Activated CD4-positive, alpha-beta T cell treated with anti-CD3 and anti-CD28 coated beads, Interleukin-2, Interleukin-4, amounts not matched to agents 100 ng/mL and 50 ng/mL, durations not matched to agents 16 hours and 8 hours (primary cell): ENCODE results near the gene FOXP1.
A peak's percentile ranks its signal among the peaks of the same experiment; 100 is the strongest.

Experiments
- DNase-seq: peaks from one replicate; pipeline ENCODE4 v3.0.0-alpha.2; 2020; ENCODE audit warnings: low spot score

FOXP1 gene

GRCh38 chr3:71504250-71505036 lies 79.1 kb downstream of the FOXP1 start:
- peak; percentile 51 for DNase-seq

- no peak for DNase-seq
Observed at GRCh38 chr3:71503525-71504249, 79.8 kb downstream of the FOXP1 start.

GRCh38 chr3:71502066-71502625 lies 81.4 kb downstream of the FOXP1 start:
- no peak for DNase-seq

- DNase-seq: no peak
Observed at GRCh38 chr3:71500696-71501095, 82.8 kb downstream of the FOXP1 start.

- no peak for DNase-seq
Observed at GRCh38 chr3:71499227-71499876, 84.2 kb downstream of the FOXP1 start.

- DNase-seq: no peak
Observed at GRCh38 chr3:71498543-71498942, 85.0 kb downstream of the FOXP1 start.

GRCh38 chr3:71497971-71498444 lies 85.5 kb downstream of the FOXP1 start:
- DNase-seq: no peak

GRCh38 chr3:71497367-71497897 lies 86.1 kb downstream of the FOXP1 start:
- DNase-seq: no peak

- peak; percentile 52 for DNase-seq
Observed at GRCh38 chr3:71495708-71496472, 87.6 kb downstream of the FOXP1 start.

- DNase-seq: no peak
Observed at GRCh38 chr3:71494212-71494611, 89.3 kb downstream of the FOXP1 start.

GRCh38 chr3:71492974-71493771 lies 90.4 kb downstream of the FOXP1 start:
- peak; percentile 42 for DNase-seq

- DNase-seq: no peak
Observed at GRCh38 chr3:71492566-71492965, 91.0 kb downstream of the FOXP1 start.

GRCh38 chr3:71491154-71491752 lies 92.3 kb downstream of the FOXP1 start:
- DNase-seq: no peak

- no peak for DNase-seq
Observed at GRCh38 chr3:71490692-71491091, 92.8 kb downstream of the FOXP1 start.

GRCh38 chr3:71489315-71489761 lies 94.2 kb downstream of the FOXP1 start:
- no peak for DNase-seq

- DNase-seq: no peak
Observed at GRCh38 chr3:71488882-71489281, 94.6 kb downstream of the FOXP1 start.

- no peak for DNase-seq
Observed at GRCh38 chr3:71488391-71488809, 95.1 kb downstream of the FOXP1 start.

- no peak for DNase-seq
Observed at GRCh38 chr3:71487418-71487817, 96.1 kb downstream of the FOXP1 start.

GRCh38 chr3:71486831-71487230 lies 96.7 kb downstream of the FOXP1 start:
- peak; percentile 35 for DNase-seq

GRCh38 chr3:71485896-71486295 lies 97.6 kb downstream of the FOXP1 start:
- DNase-seq: no peak
